ENCODE measurements around the gene ACP3.

The ACP3 gene

GRCh38 chr3:132318451-132318850 is 1.2 kb downstream of the ACP3 start:
- DNase-seq, result no peak

GRCh38 chr3:132321304-132321703 is 4.1 kb downstream of the ACP3 start:
- no peak for DNase-seq

GRCh38 chr3:132325103-132325606 is 7.9 kb downstream of the ACP3 start:
- DNase-seq, result no peak

- no peak for DNase-seq
Observed at GRCh38 chr3:132325634-132326033, 8.4 kb downstream of the ACP3 start.

- DNase-seq, result no peak
Observed at GRCh38 chr3:132326251-132326650, 9.0 kb downstream of the ACP3 start.

- no peak for DNase-seq
Observed at GRCh38 chr3:132332082-132332481, 14.9 kb downstream of the ACP3 start.

GRCh38 chr3:132332508-132332907 is 15.3 kb downstream of the ACP3 start:
- no peak for DNase-seq

GRCh38 chr3:132341746-132342145 is 24.5 kb downstream of the ACP3 start:
- DNase-seq, result no peak

GRCh38 chr3:132342183-132342582 is 25.0 kb downstream of the ACP3 start:
- no peak for DNase-seq

- no peak for DNase-seq
Observed at GRCh38 chr3:132342610-132343009, 25.4 kb downstream of the ACP3 start.

GRCh38 chr3:132343018-132343612 is 25.9 kb downstream of the ACP3 start:
- peak in 1 of 14 donors; percentile 8 for DNase-seq

- DNase-seq, result no peak
Observed at GRCh38 chr3:132344666-132345280, 27.6 kb downstream of the ACP3 start.

- DNase-seq, result peak in 3 of 14 donors; percentile 3 to 19 (median 11)
Observed at GRCh38 chr3:132346841-132347736, 29.9 kb downstream of the ACP3 start.

- no peak for DNase-seq
Observed at GRCh38 chr3:132347811-132348210, 30.6 kb downstream of the ACP3 start.

- no peak for DNase-seq
Observed at GRCh38 chr3:132348531-132348930, 31.3 kb downstream of the ACP3 start.

GRCh38 chr3:132350814-132351213 is 33.6 kb downstream of the ACP3 start:
- DNase-seq, result no peak

GRCh38 chr3:132351222-132351806 is 34.1 kb downstream of the ACP3 start:
- DNase-seq, result no peak

GRCh38 chr3:132352556-132353143 is 35.4 kb downstream of the ACP3 start:
- DNase-seq, result peak in 4 of 14 donors; percentile 0 to 14 (median 10)

GRCh38 chr3:132354916-132355702 is 37.9 kb downstream of the ACP3 start:
- no peak for DNase-seq

GRCh38 chr3:132356568-132356967 is 39.4 kb downstream of the ACP3 start:
- no peak for DNase-seq

GRCh38 chr3:132360717-132361116 is 43.5 kb downstream of the ACP3 start:
- no peak for DNase-seq

GRCh38 chr3:132362329-132362728 is 45.1 kb downstream of the ACP3 start:
- no peak for DNase-seq
